Measurements from ENCODE around the gene RPS6KA2.

Gene RPS6KA2

DNA sequence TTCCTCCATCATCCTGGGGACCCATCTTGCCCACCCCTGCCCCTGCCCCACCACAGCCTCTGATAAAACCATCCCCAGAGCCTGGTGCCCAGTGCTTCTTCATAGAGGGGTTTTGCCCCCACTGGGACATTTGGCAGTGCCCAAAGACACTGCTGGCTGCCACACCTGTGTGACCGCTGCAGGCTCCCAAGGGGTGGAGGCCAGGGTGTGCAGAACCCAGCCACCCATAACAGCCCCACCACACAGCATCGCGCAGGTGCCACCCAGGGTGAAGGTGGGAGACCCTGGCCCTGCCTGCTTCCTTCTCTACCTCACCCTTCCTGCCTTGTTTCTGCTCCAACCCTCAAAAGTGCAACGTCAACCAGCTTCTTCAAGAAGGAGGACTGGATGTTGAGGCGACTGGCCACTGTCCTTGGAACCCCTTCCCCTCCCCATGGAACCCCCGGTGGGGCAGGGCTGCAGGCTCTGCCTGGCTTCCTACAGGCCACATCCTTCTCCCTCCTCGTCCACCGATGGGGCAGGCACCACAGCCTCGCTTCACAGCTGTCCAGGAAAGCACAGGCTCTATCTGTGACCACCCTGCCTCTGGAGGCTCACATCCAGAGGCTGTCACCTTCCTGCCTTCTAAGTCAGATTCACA lies 165.1 kb downstream of the RPS6KA2 start:
- DNase-seq, result no peak

DNA sequence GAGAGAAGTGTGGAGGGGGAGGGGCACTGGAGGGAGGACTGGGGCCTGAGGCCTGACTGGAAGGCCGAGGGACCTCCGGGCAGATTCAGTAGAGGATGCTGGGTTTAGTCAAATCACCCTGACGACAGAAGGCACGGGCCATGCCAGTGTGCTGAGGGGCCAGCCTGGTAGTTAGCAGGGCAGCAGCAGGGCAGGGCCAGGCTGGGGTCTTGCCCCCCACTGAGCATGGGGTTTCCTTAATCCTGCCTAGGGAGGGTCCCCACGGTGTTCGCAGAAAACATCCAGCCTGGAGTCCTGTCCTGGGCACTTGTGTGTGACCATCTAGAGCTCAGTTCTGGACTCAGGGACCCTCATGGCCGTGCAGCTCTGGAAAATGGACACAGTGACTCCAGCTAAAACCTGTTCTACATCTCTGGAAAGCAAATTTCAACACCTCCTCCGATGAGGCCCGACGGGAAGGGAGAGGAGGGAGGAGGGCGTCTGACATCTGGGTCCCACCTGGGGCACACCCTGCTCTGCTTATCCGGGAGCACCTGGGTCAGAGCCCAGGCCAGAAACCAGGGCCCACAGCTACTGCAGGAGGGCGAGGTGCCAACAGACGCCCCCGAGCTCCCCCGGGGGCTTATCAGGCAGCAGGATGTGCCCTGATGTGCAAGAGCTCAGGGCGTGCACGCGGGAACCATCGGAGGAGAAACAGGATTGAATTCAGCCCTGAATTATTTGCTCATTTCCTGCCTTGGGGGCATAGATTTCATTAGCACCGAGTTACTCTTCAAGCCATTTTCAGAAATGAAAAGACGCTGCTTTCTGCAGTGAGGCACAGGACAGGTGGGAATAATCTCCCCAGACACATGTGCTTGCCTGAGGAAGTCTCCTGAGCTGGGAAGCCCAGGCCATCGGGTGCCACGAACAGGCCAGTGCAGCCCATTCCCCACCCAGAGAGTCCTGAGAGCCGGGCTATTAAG lies 166.3 kb downstream of the RPS6KA2 start:
- DNase-seq, result no peak

DNA sequence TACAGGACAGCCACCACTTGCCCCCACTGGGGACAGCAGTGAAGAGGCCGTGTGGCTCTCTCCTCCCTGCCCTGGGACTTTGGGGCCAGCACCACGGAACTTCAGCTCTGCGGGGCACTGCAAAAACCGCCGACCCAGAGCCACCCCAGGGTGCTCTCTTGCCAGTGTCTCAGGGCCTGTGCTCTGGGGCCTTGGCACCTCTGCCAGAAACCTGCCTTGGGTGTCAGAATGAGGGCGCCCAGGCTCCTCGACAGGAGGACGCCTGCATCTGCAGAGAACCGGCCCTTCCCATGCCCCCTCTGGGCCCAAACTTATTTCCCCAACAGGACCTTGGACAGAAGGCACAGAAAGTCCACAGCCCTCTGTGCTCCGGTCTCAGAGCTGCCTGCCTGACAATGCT lies 167.1 kb downstream of the RPS6KA2 start:
- no peak for DNase-seq

DNA sequence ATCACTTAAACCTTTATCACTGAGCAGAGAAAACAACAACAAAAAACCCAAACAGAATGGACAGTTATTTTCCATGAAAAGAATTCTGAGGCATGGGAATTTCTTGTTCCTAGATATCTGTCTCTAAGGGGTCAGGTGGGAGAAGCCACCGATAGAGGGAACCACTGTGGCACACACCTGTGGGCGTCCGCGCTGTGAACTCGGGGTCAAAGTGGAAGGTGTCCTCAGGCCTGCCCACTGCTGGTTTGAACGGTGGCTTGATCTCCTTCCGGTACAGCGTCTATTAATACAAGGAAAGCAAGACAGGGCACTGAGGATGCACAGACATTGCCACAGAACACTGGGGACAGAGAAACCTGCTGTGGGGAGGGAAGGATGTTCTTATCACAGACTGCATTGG lies 167.8 kb downstream of the RPS6KA2 start:
- DNase-seq, result no peak

DNA sequence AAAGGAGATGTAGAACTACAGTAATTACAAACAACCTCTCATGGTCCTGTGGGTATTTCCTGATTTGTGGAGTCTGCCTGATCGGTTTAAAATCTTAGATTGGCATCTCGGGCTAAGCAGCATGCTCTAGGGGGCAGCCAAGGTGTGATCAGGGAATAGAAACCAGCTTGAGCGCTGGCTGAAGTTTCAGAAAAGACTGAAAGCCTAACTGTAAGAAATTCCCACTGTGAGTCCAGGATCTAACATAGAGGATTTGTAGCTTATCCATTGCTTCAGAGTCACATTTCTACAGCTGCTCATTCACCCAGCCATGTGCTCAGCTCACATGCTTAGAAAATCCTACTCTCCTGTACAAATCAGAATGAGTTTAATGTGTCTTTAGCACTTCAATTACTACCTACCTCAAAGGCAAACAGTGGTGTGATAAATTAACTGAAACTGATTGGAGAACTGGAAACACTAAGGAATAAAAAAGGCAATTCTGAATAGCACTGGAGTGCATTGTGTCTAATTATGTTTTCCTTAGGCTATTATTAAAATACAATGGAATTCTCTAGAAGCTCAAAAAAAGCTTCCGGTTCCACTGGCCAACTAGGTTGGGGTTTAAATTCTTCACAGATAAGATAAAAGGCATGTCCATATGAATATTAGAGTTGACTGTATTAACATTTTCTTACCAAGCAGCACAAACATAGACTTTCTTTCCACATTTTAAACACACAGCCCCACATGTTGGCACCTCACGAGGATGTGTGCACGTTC lies 170.5 kb downstream of the RPS6KA2 start:
- no peak for DNase-seq

DNA sequence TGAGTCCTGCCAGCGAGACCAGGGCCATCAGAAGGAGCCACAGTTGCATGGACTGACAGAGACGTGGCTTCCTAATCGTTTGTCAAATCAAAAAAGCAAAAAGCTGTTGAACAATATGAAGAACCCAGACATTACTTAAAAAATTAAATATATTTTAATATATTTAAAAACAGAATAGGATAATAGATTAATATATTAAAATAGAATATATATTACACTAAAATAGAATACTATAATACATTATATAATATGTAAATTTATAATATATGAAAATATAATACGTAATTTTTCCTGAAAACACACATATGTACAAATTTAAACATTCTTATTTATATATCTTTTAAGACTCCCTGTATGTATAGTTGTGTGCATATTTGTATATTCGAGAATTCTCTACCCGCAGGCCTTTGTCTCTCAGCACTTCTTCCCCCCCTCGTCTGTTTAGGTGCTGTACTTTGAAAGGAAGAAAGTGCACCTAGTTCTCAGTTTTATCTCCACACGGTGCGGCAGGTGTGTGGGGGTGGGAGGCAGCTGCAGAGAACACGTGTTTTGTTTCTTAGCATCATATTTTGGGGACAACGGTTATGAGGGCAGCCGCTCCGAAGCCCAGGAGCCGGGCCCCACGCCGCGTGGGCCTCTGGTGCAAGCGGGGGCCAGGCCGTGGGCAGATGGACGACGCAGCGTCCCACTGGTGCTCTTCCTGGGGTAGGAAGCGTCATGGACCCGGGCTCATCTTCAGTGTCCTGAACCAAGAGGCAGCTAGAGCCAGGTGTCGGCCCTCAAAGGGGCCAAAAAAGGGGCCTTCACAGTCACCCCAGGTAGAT lies 172.1 kb downstream of the RPS6KA2 start:
- no peak for DNase-seq

DNA sequence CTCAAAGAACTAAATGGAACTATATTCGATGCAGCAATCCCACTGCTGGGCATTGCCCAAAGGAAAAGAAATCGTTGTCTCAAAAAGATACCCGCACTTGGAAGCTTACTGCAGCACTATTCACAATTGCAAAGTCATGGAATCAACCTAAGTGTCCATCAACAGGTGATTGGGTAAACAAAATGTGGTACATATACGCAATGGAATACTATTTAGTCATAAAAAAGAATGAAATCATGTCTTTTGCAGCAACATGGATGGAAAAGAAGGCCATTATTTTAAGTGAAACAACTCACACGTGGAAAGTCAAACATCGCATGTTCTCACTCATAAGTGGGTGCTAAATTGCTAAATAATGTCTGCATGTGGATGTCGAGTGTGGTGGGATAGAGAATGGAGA lies 173.4 kb downstream of the RPS6KA2 start:
- no peak for DNase-seq

DNA sequence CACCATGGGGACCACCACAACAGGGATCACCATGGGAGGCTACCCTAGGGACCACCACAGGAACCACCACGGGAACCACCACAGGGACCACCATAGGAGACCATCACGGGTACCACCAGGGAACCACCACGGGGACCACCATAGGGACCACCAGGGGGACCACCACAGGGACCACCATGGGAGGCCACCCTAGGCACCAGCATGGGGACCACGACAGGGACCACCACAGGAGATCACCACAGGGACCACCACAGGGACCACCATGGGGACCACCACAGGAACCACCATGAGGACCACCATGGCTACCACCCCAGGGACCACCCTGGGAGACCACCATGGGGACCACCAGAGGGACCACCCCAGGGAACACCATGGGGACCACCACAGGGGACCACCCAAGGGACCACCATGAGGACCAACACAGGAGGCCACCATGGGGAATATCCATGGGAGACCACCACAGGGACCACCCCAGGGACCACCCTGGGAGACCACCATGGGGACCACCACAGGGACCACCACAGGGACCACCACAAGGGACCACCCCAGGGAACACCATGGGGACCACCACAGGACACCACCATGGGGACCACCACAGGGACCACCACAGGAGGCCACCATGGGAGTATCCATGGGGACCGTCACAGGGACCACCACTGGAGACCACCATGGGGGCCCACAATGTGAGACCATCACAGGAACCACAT lies 176.7 kb downstream of the RPS6KA2 start:
- no peak for DNase-seq

DNA sequence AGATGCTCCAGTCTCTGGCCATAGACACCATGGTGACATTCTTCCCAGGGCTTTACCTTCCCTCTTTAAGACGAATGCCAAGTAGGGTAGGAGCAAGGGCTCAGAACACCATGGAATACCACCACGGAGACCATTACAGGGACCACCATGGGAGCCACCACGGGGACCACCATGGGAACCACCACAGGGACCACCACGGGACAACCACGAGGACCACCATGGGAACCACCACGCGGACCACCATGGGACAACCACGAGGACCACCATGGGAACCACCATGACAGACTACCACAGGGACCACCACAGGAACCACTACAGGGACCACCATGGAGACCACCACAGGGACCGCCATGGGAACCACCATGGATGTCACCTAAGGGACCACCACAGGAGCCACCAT lies 177.4 kb downstream of the RPS6KA2 start:
- DNase-seq, result no peak

DNA sequence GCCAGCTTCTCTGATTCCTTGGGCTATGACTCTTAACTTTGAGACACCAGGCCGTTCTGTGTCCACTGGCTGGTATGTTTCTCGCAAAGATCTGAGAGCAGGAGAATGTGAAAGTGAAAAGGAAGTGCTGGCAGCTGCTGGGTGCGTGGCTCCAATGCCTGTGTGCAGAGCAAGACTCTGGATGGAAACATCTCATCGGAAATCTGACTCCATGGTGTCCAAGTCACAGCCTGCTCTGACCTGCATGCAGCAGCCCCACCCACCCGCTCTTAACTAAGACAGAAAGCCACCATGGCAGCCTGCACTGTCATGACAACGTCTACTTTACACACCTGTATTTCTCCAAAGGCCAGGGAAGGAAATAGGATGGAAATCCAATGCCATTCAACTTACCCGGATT lies 178.0 kb downstream of the RPS6KA2 start:
- no peak for DNase-seq

DNA sequence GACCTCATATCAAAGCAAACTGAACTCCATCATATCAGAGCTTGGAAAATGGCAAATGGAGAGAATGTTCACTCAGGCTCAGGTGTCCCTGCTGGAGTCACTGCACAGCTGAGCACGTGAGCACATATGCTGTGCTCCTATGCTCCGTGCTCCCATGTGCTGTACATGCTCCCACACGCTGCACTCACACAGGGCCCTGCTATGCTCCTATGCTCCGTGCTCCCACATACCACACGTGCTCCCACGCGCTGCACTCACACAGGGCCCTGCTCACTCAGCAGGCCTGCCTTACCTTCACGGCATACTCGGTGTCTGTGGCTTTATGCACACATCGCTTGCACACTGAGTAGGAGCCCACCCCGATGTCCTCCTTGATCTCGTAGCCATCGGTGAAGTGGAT lies 178.6 kb downstream of the RPS6KA2 start:
- no peak for DNase-seq

DNA sequence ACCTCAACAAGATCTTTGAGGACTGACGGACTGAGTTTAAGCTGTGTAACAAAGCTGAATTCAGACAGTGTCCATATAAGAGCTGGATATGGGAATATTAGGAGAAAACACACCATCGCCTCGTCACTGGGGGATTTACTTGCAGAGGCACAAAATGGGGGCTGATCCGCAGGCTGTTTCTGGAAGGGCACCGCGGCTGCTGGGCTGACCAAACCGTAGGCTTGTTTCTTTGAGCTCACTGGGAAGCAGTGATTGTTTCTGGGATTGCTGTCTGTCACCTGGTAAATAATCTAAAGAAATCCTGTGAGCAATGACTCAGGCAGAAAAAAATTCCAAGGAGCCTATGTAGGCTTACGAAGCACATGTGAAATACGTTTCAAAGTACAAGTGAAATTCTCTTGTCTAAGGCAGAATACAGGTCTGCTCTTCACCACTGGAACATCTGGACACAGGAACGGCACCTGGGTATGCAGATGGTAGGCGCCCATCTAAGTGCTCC lies 180.4 kb downstream of the RPS6KA2 start:
- no peak for DNase-seq

DNA sequence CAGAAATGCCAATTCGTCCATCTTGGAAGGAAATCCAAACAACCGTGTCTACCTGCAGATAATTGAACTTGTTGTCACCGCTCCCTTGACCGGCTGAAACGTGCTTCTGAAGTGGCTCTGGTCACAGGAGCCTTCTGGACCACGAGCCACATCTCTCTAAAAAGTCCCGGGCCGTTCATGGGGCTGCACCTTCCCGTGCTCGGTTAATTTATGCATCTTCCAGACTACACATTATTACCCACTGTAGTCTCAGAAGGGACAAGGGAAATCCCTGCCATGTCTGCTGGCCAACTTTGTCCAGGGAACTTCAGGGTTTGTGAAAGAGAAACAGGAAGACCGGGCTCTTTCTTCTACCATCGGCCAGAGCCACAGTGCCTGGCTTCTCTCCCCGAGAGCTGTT lies 180.9 kb downstream of the RPS6KA2 start:
- DNase-seq, result no peak

DNA sequence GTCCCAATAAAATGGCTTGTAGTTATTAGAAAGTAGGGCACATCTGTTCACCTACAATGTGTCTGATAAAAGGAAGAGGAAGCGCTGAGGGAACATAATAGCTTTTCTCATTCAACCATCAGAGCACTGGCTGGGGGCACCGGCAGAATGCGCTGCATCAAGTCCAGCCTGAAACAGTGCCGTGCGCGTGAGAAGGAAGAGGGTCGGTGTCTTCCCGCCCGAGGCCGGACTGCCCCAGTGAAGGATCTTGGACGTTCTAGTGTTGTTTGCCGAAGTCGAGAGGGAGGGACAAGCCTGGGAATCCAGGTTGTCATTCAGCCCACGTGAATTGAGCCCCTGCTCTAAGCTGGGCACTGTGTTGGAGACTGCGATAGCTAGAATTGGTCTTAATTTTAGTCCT lies 182.6 kb downstream of the RPS6KA2 start:
- no peak for DNase-seq

DNA sequence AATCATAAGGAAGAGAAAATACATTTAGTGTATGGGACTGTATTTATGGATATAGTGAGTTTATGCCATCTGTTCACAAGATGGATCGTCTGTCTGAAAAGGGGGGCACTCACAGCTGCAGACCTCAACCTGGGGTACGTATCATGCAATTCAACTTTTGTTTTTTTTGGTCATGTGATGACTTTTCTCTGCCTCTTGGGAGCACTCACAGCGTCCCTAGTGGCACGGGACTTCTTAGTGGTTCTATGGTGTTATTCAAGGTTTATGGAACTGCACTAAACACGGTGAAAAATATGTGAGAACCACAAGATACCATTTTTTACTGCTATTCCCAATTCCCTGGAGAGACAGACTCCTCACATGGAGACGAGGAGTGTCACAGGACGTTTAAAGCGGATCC lies 183.9 kb downstream of the RPS6KA2 start:
- no peak for DNase-seq

DNA sequence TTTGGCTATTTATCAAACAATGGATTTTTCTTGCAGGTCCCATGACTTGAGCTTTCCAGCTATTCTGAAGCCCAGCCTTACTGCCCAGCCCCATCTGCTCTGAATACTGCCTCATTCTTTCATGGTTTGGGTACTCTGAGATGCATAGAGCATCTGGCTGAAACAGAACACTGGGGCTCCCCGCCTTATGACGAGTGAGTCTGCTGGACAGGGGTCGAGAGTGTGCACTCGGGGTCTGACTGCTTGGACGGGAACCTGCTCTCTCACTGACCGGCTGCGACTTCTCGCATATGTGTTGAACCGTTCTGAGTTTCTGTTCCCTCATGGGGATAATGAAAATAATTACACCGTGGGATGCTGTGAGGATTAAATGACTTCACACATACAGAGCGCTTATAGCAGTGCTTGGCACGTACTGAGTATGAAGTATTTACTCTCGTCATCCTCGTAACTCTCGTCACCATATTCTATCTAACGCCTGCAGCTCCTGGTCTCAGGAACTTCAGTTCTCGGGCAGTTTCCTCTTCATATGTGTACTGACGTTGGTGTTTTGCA lies 184.8 kb downstream of the RPS6KA2 start:
- no peak for DNase-seq

DNA sequence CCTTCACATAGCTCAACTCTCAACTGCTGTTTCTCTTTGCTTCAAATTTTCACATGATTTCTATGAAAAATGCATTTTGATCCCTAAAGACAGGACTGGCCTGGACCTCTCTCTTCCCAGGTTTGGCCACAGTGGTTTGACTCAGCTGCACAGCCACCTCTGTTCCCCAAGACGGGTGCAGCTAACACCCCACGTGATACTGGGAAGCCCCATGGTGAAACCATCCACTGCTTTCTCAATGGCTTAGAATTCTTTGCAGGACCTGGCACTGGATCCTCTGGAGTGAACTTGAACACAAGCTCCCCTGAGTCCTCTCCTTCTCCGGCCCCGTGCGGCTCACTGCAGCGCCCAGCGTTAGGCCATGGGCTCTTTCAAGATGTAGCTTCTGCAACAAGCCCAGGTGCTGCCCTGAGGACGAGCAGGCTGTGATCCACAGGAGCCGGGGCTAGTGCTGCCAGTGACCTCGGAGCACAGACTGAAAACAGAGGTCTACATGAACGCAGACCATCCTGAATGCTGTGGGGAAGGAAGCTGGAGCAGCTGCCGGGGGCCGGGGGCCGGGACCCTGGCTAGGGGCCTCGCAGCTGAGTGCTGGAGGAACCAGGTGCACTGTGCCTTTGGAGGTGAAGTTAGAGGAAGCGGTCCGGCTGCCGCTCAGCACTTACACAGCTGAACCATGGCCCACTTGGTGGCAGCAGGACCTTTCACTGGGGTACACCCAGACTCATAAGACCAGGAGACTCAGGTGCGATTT lies 185.5 kb downstream of the RPS6KA2 start:
- DNase-seq, result no peak

DNA sequence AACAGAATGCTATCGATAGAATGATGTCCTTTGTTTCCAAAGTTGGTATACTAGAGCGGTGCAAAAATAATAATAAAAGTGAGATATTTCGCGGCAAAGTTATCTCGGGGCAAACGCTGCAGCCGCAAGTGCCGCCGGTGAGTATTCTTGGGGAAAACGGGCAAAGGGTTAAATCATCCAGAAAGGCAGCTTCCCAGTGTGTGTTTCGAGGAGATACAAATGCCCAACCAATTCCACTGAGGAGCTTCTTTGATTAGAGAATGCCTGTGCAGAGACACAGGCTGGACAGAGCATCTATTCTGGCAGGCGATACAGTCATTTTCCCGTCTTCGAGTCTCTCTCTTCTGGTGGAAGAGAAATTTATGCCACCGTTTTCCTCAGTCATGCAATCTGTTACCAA lies 186.3 kb downstream of the RPS6KA2 start:
- DNase-seq, result no peak

DNA sequence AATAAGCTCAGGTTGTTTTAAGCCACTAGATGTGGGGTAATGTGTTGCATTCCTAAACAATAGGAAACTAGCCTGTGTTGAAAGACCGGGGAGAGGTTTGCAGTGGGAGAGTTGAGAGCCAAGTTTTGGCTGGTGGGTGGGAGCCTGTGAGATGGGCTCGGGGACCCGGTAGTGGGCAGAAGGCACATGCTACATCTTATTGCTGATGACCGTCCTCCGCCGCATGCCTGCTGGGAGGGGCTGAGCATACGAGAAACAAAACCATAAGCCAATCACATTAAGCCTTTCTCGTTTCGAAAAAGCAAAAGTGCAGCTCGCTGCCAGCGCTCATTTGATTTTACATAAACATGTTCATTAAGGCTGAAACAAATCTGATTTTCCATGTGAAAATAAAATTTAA lies 186.9 kb downstream of the RPS6KA2 start:
- no peak for DNase-seq

DNA sequence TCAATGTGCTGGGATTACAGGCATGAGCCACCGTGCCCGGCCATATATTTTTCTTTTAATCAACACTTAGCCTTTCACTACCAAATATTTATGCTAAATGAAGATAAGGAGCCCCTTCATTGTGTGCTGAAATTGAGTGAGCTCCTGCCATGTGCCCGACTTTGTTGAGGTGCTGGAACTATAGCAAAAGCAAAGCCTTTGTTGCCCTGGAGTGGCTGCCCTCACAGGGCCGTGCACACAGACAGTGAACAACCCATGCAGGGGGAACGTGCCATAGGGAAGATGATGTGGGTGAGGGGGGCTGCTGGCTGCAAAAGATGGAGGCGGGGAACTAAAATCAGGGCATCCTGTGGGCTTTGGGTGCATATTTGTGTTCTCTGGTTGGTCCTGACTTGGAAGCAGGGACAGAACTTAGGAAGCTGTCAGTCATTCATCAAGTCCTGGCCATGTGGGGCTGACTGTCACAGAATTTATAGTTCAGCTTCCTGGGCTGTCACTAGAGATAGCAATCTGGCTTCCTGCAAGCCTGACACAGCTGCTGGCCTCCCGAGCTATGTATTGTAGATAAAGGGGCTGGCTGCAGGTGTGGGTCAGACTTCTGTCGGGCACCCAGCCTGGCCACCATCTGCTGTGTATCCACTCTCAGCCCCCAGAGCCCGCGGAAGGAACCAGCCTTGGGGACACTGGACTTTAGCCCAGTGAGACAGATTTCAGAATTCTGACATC lies 187.5 kb downstream of the RPS6KA2 start:
- DNase-seq, result no peak
